Activated naive CD4-positive, alpha-beta T cell treated with anti-CD3 and anti-CD28 coated beads for 36 hours (primary cell): ENCODE results near the gene PA2G4. TPM values are rescaled to one million over a fixed set of nuclear protein-coding genes. Genes with fewer than 3 reads are reported as not detected.
A peak's percentile ranks its signal among the peaks of the same experiment; 100 is the strongest.

ENCODE experiments used
- CTCF ChIA-PET: fragments of 350-600 bp; sonication (Branson Sonifier 250); formaldehyde crosslinking; loops from one replicate; lab custom pipeline; 2021; ENCODE audit warnings: antibody characterized with exemption; lab: Charles Lee
- DNase-seq: peaks from one replicate; pipeline ENCODE4 v3.0.0-alpha.2; 2020
- H3K27ac Mint-ChIP-seq: one replicate; pipeline ENCODE4 v1.8.0; 2021; ENCODE audit warnings: mild to moderate bottlenecking, mixed read lengths
- H3K27me3 Mint-ChIP-seq: one replicate; pipeline ENCODE4 v1.8.0; 2021; ENCODE audit warnings: low read depth, mixed read lengths
- H3K36me3 Mint-ChIP-seq: one replicate; pipeline ENCODE4 v1.8.0; 2021; ENCODE audit warnings: low read depth, mixed read lengths
- H3K4me1 Mint-ChIP-seq: one replicate; pipeline ENCODE4 v1.8.0; 2021; ENCODE audit warnings: low read depth, mixed read lengths
- H3K4me3 Mint-ChIP-seq: one replicate; pipeline ENCODE4 v1.8.0; 2021; ENCODE audit warnings: mild to moderate bottlenecking, moderate library complexity, mixed read lengths
- H3K9me3 Mint-ChIP-seq: one replicate; pipeline ENCODE4 v1.8.0; 2021; ENCODE audit warnings: mixed read lengths
- intact Hi-C: fragments of 100-400 bp; cut with micrococcal nuclease; formaldehyde crosslinking; loops from one replicate; pipeline ENCODE4 v1.15.1; 2023
- total RNA-seq, 2 experiments: library from RNA; stranded (reverse); gene quantifications; one replicate each; pipeline ENCODE4 v1.2.3, GENCODE V29; 2021

Gene PA2G4
- total RNA-seq, 2 experiments from 2014 or later, result 398 to 411 TPM

- Mint-ChIP-seq H3K9me3 (no peaks in the 10 kb centered on the region), H3K4me1 (peaks cover 37% of the 10 kb centered on the region), H3K27me3 (no peaks in the 10 kb centered on the region), H3K4me3 (peak overlapping the region; percentile 99), H3K27ac (peak overlapping the region; percentile 99), H3K36me3 (peaks cover 30% of the 10 kb centered on the region)
- CTCF ChIA-PET, result interaction anchor here (1.0 to 3.3 kb wide), 7 partner anchors 16 to 365 kb away, joined by 3 to 22 read pairs (median 7); partner anchors contain the start of gene ZC3H10
- intact Hi-C loops, result loop anchor here (5.0 kb wide), 1 partner anchor 105 kb away; the partner anchor contains the start of gene SUOX
- no peak for DNase-seq
Measured at GRCh38 chr12:56102683-56103065, 1.7 kb upstream of the PA2G4 start.

GRCh38 chr12:56103066-56103711, 1.2 kb upstream of the PA2G4 start:
- Mint-ChIP-seq H3K36me3 (peaks cover 34% of the 10 kb centered on the region), H3K27ac (peak overlapping the region; percentile 99), H3K27me3 (no peaks in the 10 kb centered on the region), H3K9me3 (no peaks in the 10 kb centered on the region), H3K4me1 (peaks cover 38% of the 10 kb centered on the region), H3K4me3 (peak overlapping the region; percentile 99)
- intact Hi-C loops, result loop anchor here (5.0 kb wide), 1 partner anchor 106 kb away; the partner anchor contains the start of gene SUOX
- DNase-seq, result peak; percentile 25
- CTCF ChIA-PET, result interaction anchor here (1.9 to 3.3 kb wide), 5 partner anchors 15 to 365 kb away, joined by 5 to 22 read pairs (median 8); partner anchors contain the start of gene ZC3H10

- intact Hi-C loops, result loop anchor here (1.0 to 5.0 kb wide), 15 partner anchors 13 to 387 kb away; partner anchors contain the start of genes BLOC1S1, CD63, DNAJC14 and ESYT1
- no peak for DNase-seq
- CTCF ChIA-PET, result interaction anchor here (0.6 to 3.3 kb wide), 8 partner anchors 15 to 366 kb away, joined by 3 to 22 read pairs (median 8); partner anchors contain the start of genes SMARCC2 and ZC3H10
- H3K9me3 Mint-ChIP-seq, result no peaks in the 10 kb centered on the region
- peaks cover 40% of the 10 kb centered on the region for H3K36me3 Mint-ChIP-seq
- peak overlapping the region; percentile 99 for H3K4me3 Mint-ChIP-seq
- H3K27me3 Mint-ChIP-seq, result no peaks in the 10 kb centered on the region
- peak overlapping the region; percentile 99 for H3K27ac Mint-ChIP-seq
- H3K4me1 Mint-ChIP-seq, result peaks cover 38% of the 10 kb centered on the region
Measured at GRCh38 chr12:56103823-56104108, 593 bp upstream of the PA2G4 start.

GRCh38 chr12:56104815-56105608, 653 bp downstream of the PA2G4 start:
- intact Hi-C loops, result loop anchor here (1.0 to 5.0 kb wide), 15 partner anchors 11 to 389 kb away; partner anchors contain the start of genes BLOC1S1, CD63, DNAJC14 and ESYT1
- Mint-ChIP-seq H3K27ac (peak overlapping the region; percentile 99), H3K9me3 (no peaks in the 10 kb centered on the region), H3K27me3 (no peaks in the 10 kb centered on the region), H3K4me3 (peak overlapping the region; percentile 99), H3K36me3 (peaks cover 48% of the 10 kb centered on the region), H3K4me1 (peaks cover 38% of the 10 kb centered on the region)
- CTCF ChIA-PET, result interaction anchor here (0.5 to 3.0 kb wide), 10 partner anchors 10 to 255 kb away, joined by 3 to 18 read pairs (median 5); partner anchors contain the start of genes ERBB3, SMARCC2, STAT2 and ZC3H10
- peak; percentile 42 for DNase-seq

- Mint-ChIP-seq H3K36me3 (peaks cover 53% of the 10 kb centered on the region), H3K27me3 (no peaks in the 10 kb centered on the region), H3K4me3 (peak overlapping the region; percentile 99), H3K27ac (peak overlapping the region; percentile 99), H3K9me3 (no peaks in the 10 kb centered on the region), H3K4me1 (peaks cover 38% of the 10 kb centered on the region)
- intact Hi-C loops, result loop anchor here (2.0 kb wide), 1 partner anchor 23 kb away; the partner anchor contains the start of gene ESYT1
- no peak for DNase-seq
- CTCF ChIA-PET, result interaction anchor here (0.6 to 3.0 kb wide), 5 partner anchors 10 to 84 kb away, joined by 3 to 18 read pairs (median 10); partner anchors contain the start of genes SMARCC2 and ZC3H10
Measured at GRCh38 chr12:56105609-56105902, 1.2 kb downstream of the PA2G4 start.

GRCh38 chr12:56107242-56107641, 2.9 kb downstream of the PA2G4 start:
- no peak overlapping the region for H3K4me3 Mint-ChIP-seq

GRCh38 chr12:56110571-56110970, 6.2 kb downstream of the PA2G4 start:
- CTCF ChIA-PET, result interaction anchor here (0.7 to 1.4 kb wide), 4 partner anchors 9 to 127 kb away, joined by 3 to 5 read pairs (median 3); partner anchors contain the start of gene ERBB3
- peaks cover 68% of the 10 kb centered on the region for H3K36me3 Mint-ChIP-seq
- H3K27ac Mint-ChIP-seq, result peak overlapping the region; percentile 61
- peaks cover 18% of the 10 kb centered on the region for H3K4me1 Mint-ChIP-seq
- no peaks in the 10 kb centered on the region for H3K27me3 Mint-ChIP-seq
- no peak for DNase-seq
- intact Hi-C loops, result loop anchor here (10.0 kb wide), 1 partner anchor 1126 kb away; the partner anchor contains the start of gene TESPA1
- H3K4me3 Mint-ChIP-seq, result no peak overlapping the region
- no peaks in the 10 kb centered on the region for H3K9me3 Mint-ChIP-seq

More at GRCh38 chr12:56107242-56107641, 2.9 kb downstream of the PA2G4 start:
- H3K27me3 Mint-ChIP-seq, result no peaks in the 10 kb centered on the region
- H3K27ac Mint-ChIP-seq, result no peak overlapping the region
- CTCF ChIA-PET, result interaction anchor here (1.6 to 2.4 kb wide), 2 partner anchors 11 to 61 kb away, joined by 3 to 13 read pairs; partner anchors contain the start of gene ZC3H10
- no peaks in the 10 kb centered on the region for H3K9me3 Mint-ChIP-seq
- peaks cover 33% of the 10 kb centered on the region for H3K4me1 Mint-ChIP-seq
- intact Hi-C loops, result no loop called here
- peaks cover 67% of the 10 kb centered on the region for H3K36me3 Mint-ChIP-seq
- no peak for DNase-seq

GRCh38 chr12:56114084-56114483, 9.7 kb downstream of the PA2G4 start:
- peak overlapping the region; percentile 61 for H3K27ac Mint-ChIP-seq
- DNase-seq, result no peak
- no peaks in the 10 kb centered on the region for H3K9me3 Mint-ChIP-seq
- H3K36me3 Mint-ChIP-seq, result peaks cover 55% of the 10 kb centered on the region
- intact Hi-C loops, result loop anchor here (10.0 kb wide), 1 partner anchor 1129 kb away; the partner anchor contains the start of gene TESPA1
- CTCF ChIA-PET, result interaction anchor here (1.1 kb wide), 1 partner anchor 14 kb away, joined by 3 read pairs; the partner anchor contains the start of gene ESYT1
- no peaks in the 10 kb centered on the region for H3K27me3 Mint-ChIP-seq
- peaks cover 11% of the 10 kb centered on the region for H3K4me1 Mint-ChIP-seq
- H3K4me3 Mint-ChIP-seq, result no peak overlapping the region

- CTCF ChIA-PET, result interaction anchor here (1.6 kb wide), 1 partner anchor 10 kb away, joined by 6 read pairs; no protein-coding TSS in a partner anchor
- no peaks in the 10 kb centered on the region for H3K27me3 Mint-ChIP-seq
- intact Hi-C loops, result loop anchor here (5.0 to 10.0 kb wide), 2 partner anchors 522 to 1131 kb away; partner anchors contain the start of gene TESPA1
- DNase-seq, result no peak
- H3K27ac Mint-ChIP-seq, result peak overlapping the region; percentile 99
- H3K9me3 Mint-ChIP-seq, result no peaks in the 10 kb centered on the region
- H3K4me3 Mint-ChIP-seq, result peak overlapping the region; percentile 97
- peaks cover 22% of the 10 kb centered on the region for H3K4me1 Mint-ChIP-seq
- H3K36me3 Mint-ChIP-seq, result peaks cover 46% of the 10 kb centered on the region
Measured at GRCh38 chr12:56115329-56115728, 11.0 kb downstream of the PA2G4 start.

- CTCF ChIA-PET, result interaction anchor here (0.6 to 3.7 kb wide), 6 partner anchors 10 to 379 kb away, joined by 3 to 30 read pairs (median 5); partner anchors contain the start of gene RNF41
- no peaks in the 10 kb centered on the region for H3K27me3 Mint-ChIP-seq
- peak within 1 kb of the TSS; percentile 99 for H3K27ac Mint-ChIP-seq
- H3K9me3 Mint-ChIP-seq, result no peaks in the 10 kb centered on the region
- peaks cover 41% of the 10 kb centered on the region for H3K36me3 Mint-ChIP-seq
- peaks cover 23% of the 10 kb centered on the region for H3K4me1 Mint-ChIP-seq
- peak within 1 kb of the TSS; percentile 97 for H3K4me3 Mint-ChIP-seq
- intact Hi-C loops, result loop anchor here (1.0 to 10.0 kb wide), 7 partner anchors 12 to 1132 kb away; partner anchors contain the start of genes BLOC1S1, PA2G4, RPS26 and TESPA1
- peak; percentile 96 for DNase-seq
Measured at GRCh38 chr12:56116267-56117081, 12.1 kb downstream of the PA2G4 start, which contains the start of gene RPL41. Gene RPL41, plus strand, starts transcription at chr12:56116633.
